Colonic mucosa (tissue), 4 donors: ENCODE measurements around the gene PEX11G. TPM values are rescaled to one million over a fixed set of nuclear protein-coding genes. Genes with fewer than 3 reads are reported as not detected.
"Not testable (repeated sequence)": the region's sequence is repeated elsewhere in the genome, so short reads cannot be mapped to it uniquely, and the experiment has no call there.

Experiments
- DNase-seq: peaks from one replicate; pipeline ENCODE4 v3.0.0-alpha.2; 2020
- H3K27ac ChIP-seq: fragments of 200-600 bp; one replicate; pipeline ENCODE4 v1.8.0; 2021
- H3K27me3 ChIP-seq: fragments of 200-600 bp; one replicate; pipeline ENCODE4 v1.8.0; 2021
- H3K36me3 ChIP-seq: fragments of 200-600 bp; one replicate; pipeline ENCODE4 v1.8.0; 2021
- H3K4me1 ChIP-seq: fragments of 200-600 bp; one replicate; pipeline ENCODE4 v1.8.0; 2021; ENCODE audit warnings: mild to moderate bottlenecking
- H3K4me3 ChIP-seq: fragments of 200-600 bp; one replicate; pipeline ENCODE4 v1.8.0; 2021
- H3K9ac ChIP-seq, 2 donors: one replicate each; pipeline ENCODE4 v1.7.0; 2013; ENCODE audit warnings: control low read depth in 2 of 2, low read depth in 2 of 2, low read length in 2 of 2
- H3K9me3 ChIP-seq: fragments of 200-600 bp; one replicate; pipeline ENCODE4 v1.8.0; 2021
- intact Hi-C: fragments of 100-400 bp; cut with DNase I; formaldehyde crosslinking; loops from one replicate; pipeline ENCODE4 v1.14.1; 2022
- total RNA-seq, 2 donors: library from RNA; stranded (reverse); fragmentation: NEBNext Ultra II Directional in 1 of 2; extraction: Animal tissue kit (Norgen Biotek cat#: 25700) in 1 of 2; gene quantifications; one replicate each; pipeline ENCODE4 v1.2.1, GENCODE V29; 2021
- TF ChIP-seq, protein P1 (sequence below): fragments of 200-600 bp; IDR thresholded peaks from one replicate; pipeline ENCODE4 v1.8.0; 2022; ENCODE audit warnings: antibody characterized with exemption, mild to moderate bottlenecking
- donor health status: healthy.
- donor health status: DM: no; HTN: no; CAD: no.
- donor health status: DM: no; HTN: no; CAD: no.

Gene PEX11G
- total RNA-seq, 2 donors from 2014 or later = 5.7 to 6.6 TPM

DNA sequence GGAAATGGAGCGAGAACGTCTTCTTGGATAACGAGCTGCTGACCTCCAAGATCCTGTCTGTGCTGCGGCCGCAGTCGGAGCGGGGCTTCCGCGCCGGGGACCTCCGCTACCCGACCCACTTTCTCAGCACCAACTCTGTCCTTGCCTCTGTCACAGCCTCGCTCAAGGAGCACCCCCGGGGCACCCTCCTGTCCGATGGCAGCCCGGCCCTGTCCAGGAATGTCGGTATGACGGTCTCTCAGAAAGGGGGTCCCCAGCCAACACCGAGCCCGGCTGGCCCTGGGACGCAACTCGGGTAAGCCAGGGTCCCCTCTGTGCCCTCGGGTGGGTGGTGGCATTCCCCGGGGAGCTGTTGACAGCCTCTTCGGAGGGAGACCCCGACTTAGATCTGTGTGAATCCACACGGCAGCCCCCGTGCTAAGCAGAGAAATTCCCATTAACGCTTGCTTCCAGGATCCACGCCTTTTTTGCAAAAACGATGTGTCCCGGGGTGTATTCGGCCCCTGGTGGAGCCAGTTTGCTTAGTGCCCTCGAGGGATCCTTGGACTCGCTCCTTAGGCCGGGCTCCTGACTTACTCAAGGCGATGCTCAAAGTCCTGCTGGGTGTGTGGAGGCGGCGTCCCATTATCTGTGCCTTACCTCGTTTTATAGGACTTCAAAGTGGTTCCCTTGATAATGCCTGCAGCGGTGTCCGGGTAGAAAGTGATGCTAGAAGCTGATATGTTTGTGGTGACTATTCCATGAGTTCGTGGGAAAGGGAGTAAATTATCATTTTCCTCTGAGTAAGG lies 48.5 kb downstream of the PEX11G start:
- intact Hi-C loops = no loop called here
- DNase-seq = no peak
- no peaks in the 10 kb centered on the region for H3K9me3 ChIP-seq
- H3K36me3 ChIP-seq = peaks cover 11% of the 10 kb centered on the region
- H3K27me3 ChIP-seq = no peaks in the 10 kb centered on the region
- TF ChIP-seq, protein P1, sequence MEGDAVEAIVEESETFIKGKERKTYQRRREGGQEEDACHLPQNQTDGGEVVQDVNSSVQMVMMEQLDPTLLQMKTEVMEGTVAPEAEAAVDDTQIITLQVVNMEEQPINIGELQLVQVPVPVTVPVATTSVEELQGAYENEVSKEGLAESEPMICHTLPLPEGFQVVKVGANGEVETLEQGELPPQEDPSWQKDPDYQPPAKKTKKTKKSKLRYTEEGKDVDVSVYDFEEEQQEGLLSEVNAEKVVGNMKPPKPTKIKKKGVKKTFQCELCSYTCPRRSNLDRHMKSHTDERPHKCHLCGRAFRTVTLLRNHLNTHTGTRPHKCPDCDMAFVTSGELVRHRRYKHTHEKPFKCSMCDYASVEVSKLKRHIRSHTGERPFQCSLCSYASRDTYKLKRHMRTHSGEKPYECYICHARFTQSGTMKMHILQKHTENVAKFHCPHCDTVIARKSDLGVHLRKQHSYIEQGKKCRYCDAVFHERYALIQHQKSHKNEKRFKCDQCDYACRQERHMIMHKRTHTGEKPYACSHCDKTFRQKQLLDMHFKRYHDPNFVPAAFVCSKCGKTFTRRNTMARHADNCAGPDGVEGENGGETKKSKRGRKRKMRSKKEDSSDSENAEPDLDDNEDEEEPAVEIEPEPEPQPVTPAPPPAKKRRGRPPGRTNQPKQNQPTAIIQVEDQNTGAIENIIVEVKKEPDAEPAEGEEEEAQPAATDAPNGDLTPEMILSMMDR = no peak
- H3K4me1 ChIP-seq = no peaks in the 10 kb centered on the region
- H3K27ac ChIP-seq = no peak overlapping the region
- H3K9ac ChIP-seq = no peak overlapping the region
- H3K4me3 ChIP-seq = no peak overlapping the region

DNA sequence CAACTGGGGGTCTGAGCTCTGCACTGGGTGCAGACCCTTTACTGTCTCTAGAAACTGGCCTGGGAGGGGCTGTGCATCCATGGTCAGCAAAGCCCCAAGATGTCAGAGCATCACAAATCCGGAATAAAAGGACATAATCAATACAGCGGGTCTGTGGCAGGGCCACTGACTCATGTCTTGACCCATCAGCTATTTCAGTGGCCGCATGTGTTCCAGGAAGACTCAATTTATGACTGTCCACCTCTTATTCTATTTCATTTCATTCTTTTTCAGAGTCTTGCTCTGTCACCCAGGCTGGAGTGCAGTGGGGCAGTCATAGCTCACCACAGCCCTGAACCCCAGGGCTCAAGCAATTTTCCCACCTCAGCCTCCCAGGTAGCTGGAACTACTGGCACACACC lies 53.2 kb downstream of the PEX11G start:
- H3K27ac ChIP-seq = no peak overlapping the region
- TF ChIP-seq, protein P1 = no peak
- intact Hi-C loops = no loop called here
- no peaks in the 10 kb centered on the region for H3K9me3 ChIP-seq
- H3K27me3 ChIP-seq = no peaks in the 10 kb centered on the region
- H3K4me1 ChIP-seq = no peaks in the 10 kb centered on the region
- no peaks in the 10 kb centered on the region for H3K36me3 ChIP-seq
- H3K9ac ChIP-seq = no peak overlapping the region
- H3K4me3 ChIP-seq = no peak overlapping the region
- DNase-seq = no peak

DNA sequence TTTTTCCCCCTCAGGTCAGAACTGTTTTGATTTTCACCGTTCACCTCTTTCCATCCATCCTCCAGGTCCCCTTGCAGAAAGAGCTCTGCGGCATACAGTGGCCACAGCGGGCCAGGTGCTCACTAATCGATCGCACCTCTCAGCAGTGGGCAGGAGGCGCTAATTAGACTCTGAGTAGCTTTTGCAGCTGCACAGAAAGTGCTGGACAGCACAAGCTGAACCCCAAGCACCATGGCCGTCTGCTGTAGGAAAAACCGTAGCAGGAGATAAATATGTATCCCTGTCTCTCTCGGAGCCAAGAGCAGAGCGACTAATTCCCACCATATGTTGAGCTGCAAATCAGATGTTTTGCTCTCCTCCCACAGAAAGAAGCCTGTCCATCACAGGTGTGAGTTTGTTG lies 54.4 kb downstream of the PEX11G start:
- Histone ChIP-seq H3K27me3 (no peaks in the 10 kb centered on the region), H3K9me3 (no peaks in the 10 kb centered on the region), H3K27ac (no peak overlapping the region), H3K4me1 (no peaks in the 10 kb centered on the region), H3K4me3 (no peak overlapping the region), H3K36me3 (no peaks in the 10 kb centered on the region), H3K9ac (no peak overlapping the region)
- intact Hi-C loops = no loop called here
- DNase-seq = no peak
- TF ChIP-seq, protein P1 = no peak

DNA sequence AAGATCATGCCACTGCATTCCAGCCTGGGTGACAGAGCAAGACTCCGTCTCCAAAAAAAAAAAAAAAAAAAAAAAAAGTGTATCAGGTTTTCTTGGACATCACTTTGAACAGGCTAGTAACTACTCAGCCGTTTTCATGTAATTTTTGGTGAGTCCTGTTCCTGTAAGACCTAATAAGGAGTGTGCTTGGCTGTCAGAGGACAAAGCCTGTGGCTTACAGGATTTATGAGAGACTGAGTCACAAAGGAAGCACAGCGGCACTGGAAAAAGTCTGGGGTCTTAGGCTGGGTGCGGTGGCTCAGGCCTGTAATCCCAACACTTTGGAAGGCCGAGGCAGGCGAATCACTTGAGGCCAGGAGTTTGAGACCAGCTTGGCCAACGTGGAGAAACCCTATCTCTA lies 55.4 kb downstream of the PEX11G start:
- intact Hi-C loops, H3K4me1 ChIP-seq, H3K9ac ChIP-seq, H3K4me3 ChIP-seq, DNase-seq, H3K36me3 ChIP-seq, H3K9me3 ChIP-seq, H3K27me3 ChIP-seq, H3K27ac ChIP-seq: not testable (repeated sequence)

DNA sequence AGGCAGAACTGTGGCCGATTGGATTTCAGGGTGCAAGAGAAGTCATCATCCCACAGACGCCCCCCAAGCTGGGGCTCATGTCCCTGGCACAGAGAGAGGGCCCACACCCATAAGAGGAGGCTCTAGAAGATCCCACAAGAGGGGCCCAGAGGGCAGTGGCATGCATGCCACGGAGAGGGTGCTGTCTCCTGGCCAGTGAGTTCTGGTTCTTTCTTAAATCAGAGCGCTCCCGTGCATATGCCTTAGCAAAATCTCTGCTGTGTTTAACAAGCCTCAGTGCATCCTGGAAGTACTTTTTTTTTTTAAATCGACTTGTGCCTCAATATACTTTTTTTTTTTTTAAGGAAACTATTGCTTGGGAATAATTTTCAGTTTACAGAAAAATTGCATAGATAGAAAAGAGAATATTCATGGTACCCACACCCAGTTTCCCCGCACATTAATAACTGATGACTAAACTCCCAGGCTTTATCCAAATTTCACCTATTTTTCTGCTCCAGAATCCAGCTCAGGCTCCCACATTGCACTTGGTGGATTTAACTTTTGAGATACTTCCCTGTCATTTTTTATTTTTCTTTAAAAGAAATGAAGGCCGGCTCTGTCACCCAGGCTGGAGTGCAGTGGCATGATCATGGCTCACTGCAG lies 59.1 kb downstream of the PEX11G start:
- no peaks in the 10 kb centered on the region for H3K36me3 ChIP-seq
- no peaks in the 10 kb centered on the region for H3K9me3 ChIP-seq
- H3K27ac ChIP-seq = no peak overlapping the region
- peaks cover 10% of the 10 kb centered on the region for H3K4me1 ChIP-seq
- no peaks in the 10 kb centered on the region for H3K27me3 ChIP-seq
- TF ChIP-seq, protein P1 = no peak
- H3K9ac ChIP-seq = no peak overlapping the region
- no peak overlapping the region for H3K4me3 ChIP-seq
- intact Hi-C loops = no loop called here
- no peak for DNase-seq

DNA sequence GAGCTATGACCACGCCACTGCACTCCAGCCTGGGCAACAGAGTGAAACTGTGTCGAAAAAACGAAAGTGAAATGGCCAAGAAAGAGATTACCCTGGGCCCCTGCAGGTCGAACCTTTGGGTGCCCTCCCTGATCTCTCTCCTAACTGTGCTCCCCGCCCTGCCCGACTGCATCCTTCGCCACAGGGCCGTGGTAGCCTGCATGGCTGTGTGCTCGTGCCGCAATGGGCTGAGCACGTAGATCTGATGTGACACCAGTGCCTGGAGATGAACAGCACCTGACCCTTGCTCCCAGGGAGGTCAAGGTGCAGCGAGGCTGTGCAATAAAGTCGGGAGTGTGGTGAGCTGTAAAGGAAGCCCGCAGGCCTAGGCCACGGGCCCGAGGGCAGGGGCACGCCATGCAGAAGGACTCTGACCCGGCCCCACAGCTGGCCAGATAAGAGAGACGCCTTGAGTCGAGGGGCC lies 60.2 kb downstream of the PEX11G start:
- H3K27ac ChIP-seq = no peak overlapping the region
- intact Hi-C loops = no loop called here
- H3K4me1 ChIP-seq = peaks cover 10% of the 10 kb centered on the region
- TF ChIP-seq, protein P1 = no peak
- H3K9me3 ChIP-seq = no peaks in the 10 kb centered on the region
- H3K4me3 ChIP-seq = no peak overlapping the region
- H3K36me3 ChIP-seq = no peaks in the 10 kb centered on the region
- H3K9ac ChIP-seq = no peak overlapping the region
- no peaks in the 10 kb centered on the region for H3K27me3 ChIP-seq
- peak; percentile 55 for DNase-seq
